Gastroesophageal sphincter (tissue), 4 donors: ENCODE measurements around the gene UBE2C. TPM values are rescaled to one million over a fixed set of nuclear protein-coding genes. Genes with fewer than 3 reads are reported as not detected.
A peak's percentile ranks its signal among the peaks of the same experiment; 100 is the strongest.
"Not testable (repeated sequence)": the region's sequence is repeated elsewhere in the genome, so short reads cannot be mapped to it uniquely, and the experiment has no call there.

ENCODE experiments used
- ATAC-seq: fragments of 150-250 bp; one replicate; pipeline ENCODE4 v1.9.1; 2016; ENCODE audit warnings: mild to moderate bottlenecking, moderate library complexity
- H3K27ac ChIP-seq, 4 donors: fragments of 200-600 bp; sonication (generic) in 3 of 4; 1 replicate in 3 of 4; 2 replicates in 1 of 4; pipeline ENCODE4 v1.5.1; 2016 to 2019
- H3K27me3 ChIP-seq: fragments of 200-600 bp; sonication (generic); one replicate; pipeline ENCODE4 v1.5.1; 2019
- H3K36me3 ChIP-seq, 2 donors: fragments of 200-600 bp; sonication (generic); one replicate each; pipeline ENCODE4 v1.5.1; 2019; ENCODE audit warnings: control low read depth in 1 of 2
- H3K4me1 ChIP-seq, 3 donors: fragments of 200-600 bp; sonication (generic); 1 replicate in 2 of 3; 2 replicates in 1 of 3; pipeline ENCODE4 v1.5.1; 2016 to 2019; ENCODE audit warnings: control low read depth in 2 of 3
- H3K4me3 ChIP-seq, 2 donors: fragments of 200-600 bp; sonication (generic); one replicate each; pipeline ENCODE4 v1.5.1; 2019; ENCODE audit warnings: mild to moderate bottlenecking in 1 of 2, moderate library complexity in 1 of 2
- H3K9me3 ChIP-seq, 3 donors: fragments of 200-600 bp; sonication (generic); one replicate each; pipeline ENCODE4 v1.5.1; 2017 to 2019; ENCODE audit warnings: control low read depth in 2 of 3
- CTCF ChIP-seq, 4 experiments: fragments of 200-600 bp in 2 of 4; fragments of 450-650 bp in 2 of 4; sonication (generic) in 1 of 4; IDR thresholded peaks; one replicate each; pipeline ENCODE4 v1.5.1; 2017 to 2019; ENCODE audit warnings: antibody characterized with exemption in 4 of 4, mild to moderate bottlenecking in 2 of 4, moderate library complexity in 2 of 4
- EP300 ChIP-seq: sonication (generic); formaldehyde crosslinking; IDR thresholded peaks from one replicate; pipeline ENCODE4 v1.6.1; 2017; ENCODE audit warnings: antibody characterized with exemption, mild to moderate bottlenecking
- POLR2A ChIP-seq, 2 donors: fragments of 450-650 bp; IDR thresholded peaks; one replicate each; pipeline ENCODE4 v1.6.1; 2017; ENCODE audit warnings: antibody characterized with exemption in 2 of 2, mild to moderate bottlenecking in 2 of 2, moderate library complexity in 1 of 2
- POLR2AphosphoS5 ChIP-seq: sonication (generic); formaldehyde crosslinking; IDR thresholded peaks from one replicate; pipeline ENCODE4 v1.6.1; 2017; ENCODE audit warnings: antibody characterized with exemption
- WGBS, 2 donors: methylation state at CpG; one replicate each; pipeline ENCODE4 v1.1.5; 2018; ENCODE audit warnings: low coverage in 1 of 2; 5-methylcytosine and 5-hydroxymethylcytosine counted together
- total RNA-seq, 4 donors: library from RNA; depleted of rRNA; stranded (reverse); fragments of >200 nt; gene quantifications; one replicate each; pipeline ENCODE4 v1.1.0, GENCODE V29; 2016

Gene UBE2C
- total RNA-seq, 4 donors from 2014 or later, result 0.72 TPM; not detected in 3

- peaks cover 0 to 25% (median 7%) of the 10 kb centered on the region in 3 donors for H3K4me1 ChIP-seq
- no peak overlapping the region for H3K27ac ChIP-seq
- H3K36me3 ChIP-seq, result peaks cover 0 to under 1% of the 10 kb centered on the region in 2 donors
- WGBS, 2 donors, result 59 to 83% methylated on average over 2 to 3 of the region's 3 CpGs
- no peak for ATAC-seq
- no peak for TF ChIP-seq POLR2A (IDR thresholded peaks at IDR 0.05)
- TF ChIP-seq POLR2AphosphoS5, result no peak
- no peak for TF ChIP-seq EP300
- TF ChIP-seq CTCF (IDR thresholded peaks at IDR 0.05), result no peak
- no peak overlapping the region for H3K4me3 ChIP-seq
- H3K27me3 ChIP-seq, result no peaks in the 10 kb centered on the region
- H3K9me3 ChIP-seq, result no peaks in the 10 kb centered on the region
Measured at GRCh38 chr20:45788351-45788750, 24.1 kb upstream of the UBE2C start.

DNA sequence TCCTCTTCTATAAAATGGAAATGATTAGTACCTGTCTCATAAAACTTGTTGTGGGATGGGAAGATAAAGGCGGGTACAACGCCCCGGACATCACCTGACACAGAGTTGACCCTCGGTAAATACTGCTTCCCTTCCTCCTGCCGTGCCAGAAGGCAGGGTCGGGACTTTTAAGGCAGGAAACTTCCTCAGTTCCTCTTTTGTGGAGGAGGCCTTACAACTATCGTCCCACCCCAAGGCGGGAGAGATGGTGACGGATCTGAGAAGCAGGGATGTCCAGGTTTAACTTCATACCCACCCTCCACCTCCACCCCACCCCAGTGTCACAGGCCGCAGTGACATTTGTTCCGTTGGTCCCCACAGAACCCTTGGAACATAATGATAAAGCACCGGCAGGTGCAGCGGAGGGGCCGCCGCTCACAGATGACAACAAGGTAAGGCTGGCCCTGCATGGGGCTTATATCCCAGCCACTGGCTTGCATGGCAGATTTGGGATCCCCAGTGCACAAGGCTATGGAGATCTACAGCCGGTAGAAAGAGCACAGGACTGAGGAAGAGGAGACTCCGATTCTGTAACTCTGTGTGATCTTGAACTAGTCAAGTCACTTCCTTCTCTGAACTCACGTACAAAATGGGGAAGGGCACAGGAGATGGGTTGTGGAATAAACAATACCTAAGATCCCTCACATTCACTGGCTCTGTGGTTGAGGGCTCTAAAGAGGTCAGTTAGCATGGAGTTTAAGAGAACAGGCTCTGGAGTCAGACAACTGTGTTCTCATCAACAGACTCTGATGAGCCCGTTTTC is 19.9 kb upstream of the UBE2C start:
- peaks cover 0 to 39% of the 10 kb centered on the region in 2 donors for H3K36me3 ChIP-seq
- peaks cover 0 to 23% (median 7%) of the 10 kb centered on the region in 3 donors for H3K4me1 ChIP-seq
- no peaks in the 10 kb centered on the region for H3K9me3 ChIP-seq
- H3K27me3 ChIP-seq, result no peaks in the 10 kb centered on the region
- H3K4me3 ChIP-seq, result peak overlapping the region; percentile 59 to 61
- no peak for ATAC-seq
- 20 to 49% methylated on average over 5 to 9 of the region's 19 CpGs for WGBS, 2 donors
- TF ChIP-seq EP300 (no peak), POLR2A (IDR thresholded peaks at IDR 0.05) (no peak), POLR2AphosphoS5 (no peak), CTCF (IDR thresholded peaks at IDR 0.05) (no peak)
- H3K27ac ChIP-seq, result peak overlapping the region; percentile 52 to 95 (median 88)

DNA sequence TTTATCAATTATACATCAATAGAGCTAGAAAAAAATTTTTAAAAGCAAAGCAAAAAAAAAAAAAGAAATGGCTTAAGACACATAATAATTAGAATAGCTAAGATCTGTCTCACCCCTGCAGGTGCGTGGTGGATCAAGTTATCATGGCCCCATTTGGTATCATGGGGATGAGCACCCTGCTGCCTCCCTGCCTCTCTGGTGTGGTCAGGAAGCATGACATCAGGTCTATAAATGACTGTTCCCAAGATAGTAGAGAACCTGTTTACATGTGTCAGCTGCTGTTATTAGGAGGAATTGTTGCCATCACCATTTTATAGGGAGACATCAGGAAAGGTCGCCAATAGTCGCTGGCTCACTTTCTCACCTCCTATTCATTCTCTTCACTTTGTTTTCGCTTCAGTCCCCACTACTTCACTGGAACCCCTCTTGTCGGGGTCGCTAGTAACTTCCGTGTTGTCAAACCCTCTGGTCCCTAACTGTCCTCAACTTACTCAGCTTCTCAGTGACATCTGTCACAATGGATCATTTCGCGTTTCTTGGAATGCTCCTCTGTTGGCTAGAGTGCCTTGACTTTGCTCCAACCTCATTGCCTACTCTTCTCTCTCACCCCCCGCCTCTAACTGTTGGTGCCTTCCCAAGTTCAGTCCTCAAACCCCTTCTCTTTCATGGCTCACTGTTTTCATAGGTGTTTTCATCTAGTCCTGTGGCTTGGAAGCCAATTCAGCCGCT is 15.9 kb upstream of the UBE2C start:
- Histone ChIP-seq H3K9me3 (no peaks in the 10 kb centered on the region), H3K27ac (no peak overlapping the region), H3K4me3 (no peak overlapping the region), H3K27me3 (no peaks in the 10 kb centered on the region), H3K36me3 (peaks cover 0 to 54% of the 10 kb centered on the region in 2 donors), H3K4me1 (peaks cover 0 to 26% (median 7%) of the 10 kb centered on the region in 3 donors)
- ATAC-seq, result no peak
- WGBS, 2 donors, result 91 to 92% methylated on average over 11 of the region's 11 CpGs
- TF ChIP-seq POLR2AphosphoS5, result no peak
- TF ChIP-seq EP300, result no peak
- TF ChIP-seq POLR2A (IDR thresholded peaks at IDR 0.05), result no peak
- no peak for TF ChIP-seq CTCF (IDR thresholded peaks at IDR 0.05)

- H3K9me3 ChIP-seq, H3K27ac ChIP-seq, H3K27me3 ChIP-seq, ATAC-seq, H3K4me3 ChIP-seq: not testable (repeated sequence)
- WGBS, 2 donors, result no CpG with 5 or more reads among the region's 1 CpG
- peaks cover 0 to 64% of the 10 kb centered on the region in 2 donors for H3K36me3 ChIP-seq
- peaks cover 0 to 22% (median 5%) of the 10 kb centered on the region in 3 donors for H3K4me1 ChIP-seq
Measured at GRCh38 chr20:45797510-45797909, 14.9 kb upstream of the UBE2C start.

- not testable (repeated sequence) for H3K27ac ChIP-seq, H3K4me3 ChIP-seq, H3K9me3 ChIP-seq, H3K27me3 ChIP-seq, ATAC-seq
- Histone ChIP-seq H3K36me3 (peaks cover 0 to 69% of the 10 kb centered on the region in 2 donors), H3K4me1 (peaks cover 0 to 18% (median under 1%) of the 10 kb centered on the region in 3 donors)
- 87% methylated on average over 3 of the region's 3 CpGs; no CpG with 5 or more reads in 1 of the 2 donors for WGBS, 2 donors
Measured at GRCh38 chr20:45797955-45798354, 14.5 kb upstream of the UBE2C start.
